Measurements from ENCODE around the gene CUL5. TPM values are rescaled to one million over a fixed set of nuclear protein-coding genes. Genes with fewer than 3 reads are reported as not detected.

The CUL5 gene
- 10 to 100 TPM; 35.2 to 40.4 TPM for total RNA-seq
- long read RNA-seq, donor 1, partial matches to known transcripts: 4 of 11 reads
- long read RNA-seq, donor 1, other reads (novel, unspliced or antisense): 7 of 11 reads
- long read RNA-seq, donor 2, full-length matches to known transcripts: 2 of 70 reads
- long read RNA-seq, donor 2, partial matches to known transcripts: 57 of 70 reads
- long read RNA-seq, donor 2, other reads (novel, unspliced or antisense): 11 of 70 reads

DNA sequence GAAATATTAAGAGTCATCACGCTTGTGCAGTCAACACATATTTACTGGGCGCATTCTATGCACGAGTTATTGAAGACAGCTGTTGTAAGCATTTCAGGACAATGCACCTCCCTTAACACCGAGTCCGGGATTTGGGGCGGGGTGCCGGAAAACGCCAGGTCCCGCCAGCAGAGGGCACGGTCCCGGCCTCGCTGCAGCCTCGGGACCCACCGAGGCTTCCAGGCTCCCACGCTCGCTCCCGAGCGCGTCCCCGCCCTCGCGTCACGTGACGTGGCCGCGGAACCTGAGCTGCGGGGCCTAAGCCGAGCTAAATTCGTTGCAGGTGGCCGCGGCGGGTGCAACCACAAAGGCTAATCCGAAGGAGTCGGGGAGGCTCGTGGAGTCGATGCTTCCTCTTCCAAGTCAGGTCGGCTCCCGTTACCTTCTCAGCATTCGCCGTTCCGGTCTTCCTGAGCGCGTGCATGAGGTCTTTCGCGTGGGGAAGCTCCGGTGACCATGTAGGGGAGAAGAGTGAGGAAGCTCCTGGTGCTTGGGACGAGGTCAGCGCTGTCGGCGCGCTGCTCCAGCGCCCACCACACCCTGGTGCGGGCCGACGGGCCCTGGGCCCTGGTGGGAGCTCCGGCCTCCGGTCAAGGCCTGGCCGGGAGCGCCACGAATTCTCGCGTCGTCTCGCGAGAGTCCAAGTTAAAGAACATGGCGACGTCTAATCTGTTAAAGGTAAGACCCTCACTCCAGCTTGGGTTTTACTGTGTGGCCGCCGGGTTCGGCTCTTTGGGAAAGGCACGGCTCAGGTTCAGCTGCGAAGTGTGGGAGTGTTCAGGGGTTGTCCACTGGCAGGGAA is at the start of gene CUL5:
TSS of gene CUL5 (plus strand) at position 243 of the 841 bp plus-strand sequence. CDS start at position 694, 451 bp downstream.
- peak; percentile 98 for DNase-seq (ENCODE audit: low spot score)
- intact Hi-C loops (cut with DNase I): no loop called here

DNA sequence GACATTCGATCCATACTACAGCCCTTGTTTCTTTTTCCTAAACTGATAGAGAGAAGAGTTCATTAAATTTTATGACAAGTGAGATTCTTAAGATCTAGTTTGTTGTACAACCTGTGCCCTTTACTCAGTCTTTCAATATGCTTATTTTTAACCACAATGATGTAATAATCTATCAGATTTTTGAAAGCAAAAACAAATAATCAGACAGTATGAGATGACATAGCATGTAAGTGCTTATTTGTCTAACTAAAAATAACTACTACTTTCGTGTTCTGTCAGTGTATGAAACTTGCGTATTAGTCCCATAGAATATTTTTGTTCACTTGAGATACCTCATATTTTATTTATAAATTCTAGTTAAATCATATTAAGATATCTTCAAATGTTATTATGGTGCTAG is 47.2 kb upstream of the CUL5 start:
- no peak for DNase-seq (ENCODE audit: low spot score)
- intact Hi-C loops (cut with DNase I): no loop called here

DNA sequence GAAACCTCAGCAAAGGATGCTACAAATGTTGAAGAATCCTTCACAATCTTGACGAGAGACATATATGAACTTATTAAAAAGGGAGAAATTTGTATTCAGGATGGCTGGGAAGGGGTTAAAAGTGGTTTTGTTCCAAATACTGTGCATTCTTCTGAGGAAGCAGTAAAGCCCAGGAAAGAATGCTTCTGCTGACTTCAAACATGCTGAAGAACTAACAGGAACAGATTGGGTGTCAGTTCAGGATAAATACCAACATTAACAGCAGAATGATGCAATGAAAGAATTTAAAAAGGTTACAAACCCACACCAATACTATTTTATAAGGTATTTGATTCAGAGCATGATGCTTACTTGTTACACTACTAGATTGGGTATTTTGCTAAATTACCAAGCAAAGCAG is 46.5 kb upstream of the CUL5 start:
- intact Hi-C loops (cut with DNase I): no loop called here
- no peak for DNase-seq (ENCODE audit: low spot score)

DNA sequence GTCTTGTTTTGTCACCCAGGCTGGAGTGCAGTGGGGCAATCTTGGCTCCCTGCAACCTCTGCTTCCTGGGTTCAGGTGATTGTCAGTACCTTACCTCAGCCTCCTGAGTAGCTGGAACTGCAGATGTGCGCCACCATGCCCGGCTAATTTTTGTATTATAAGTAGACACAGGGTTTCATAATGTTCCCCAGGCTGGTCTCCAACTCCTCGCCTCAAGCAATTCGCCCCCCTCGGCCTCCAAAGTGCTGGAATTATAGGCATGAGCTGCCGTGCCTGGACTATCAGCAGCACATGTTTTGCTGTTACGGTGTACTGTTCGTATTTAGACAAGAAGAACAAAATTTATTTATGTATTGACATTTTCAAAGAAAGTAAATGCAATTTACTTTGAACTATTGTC is 45.6 kb upstream of the CUL5 start:
- intact Hi-C loops (cut with DNase I): no loop called here
- DNase-seq (ENCODE audit: low spot score): no peak

DNA sequence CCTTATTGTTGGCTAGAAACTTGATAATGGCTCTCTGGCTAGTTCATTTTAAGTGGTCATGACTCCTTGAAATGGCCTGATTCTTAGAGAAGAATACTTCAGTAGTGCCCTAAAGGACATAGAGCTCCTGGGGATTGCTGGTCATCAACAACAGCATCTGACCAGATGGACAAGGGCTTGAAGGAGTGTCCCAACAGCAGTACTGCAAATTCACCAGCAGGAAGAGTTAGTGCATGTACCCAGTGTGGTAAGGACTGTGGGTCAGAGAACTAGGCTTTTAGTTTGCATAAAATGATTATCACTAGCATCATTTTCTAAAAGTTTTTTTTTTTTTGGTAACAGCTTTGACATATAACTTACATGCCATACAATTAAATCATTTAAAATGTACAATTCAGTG is 39.5 kb upstream of the CUL5 start:
- DNase-seq (ENCODE audit: low spot score): no peak
- intact Hi-C loops (cut with DNase I): no loop called here

DNA sequence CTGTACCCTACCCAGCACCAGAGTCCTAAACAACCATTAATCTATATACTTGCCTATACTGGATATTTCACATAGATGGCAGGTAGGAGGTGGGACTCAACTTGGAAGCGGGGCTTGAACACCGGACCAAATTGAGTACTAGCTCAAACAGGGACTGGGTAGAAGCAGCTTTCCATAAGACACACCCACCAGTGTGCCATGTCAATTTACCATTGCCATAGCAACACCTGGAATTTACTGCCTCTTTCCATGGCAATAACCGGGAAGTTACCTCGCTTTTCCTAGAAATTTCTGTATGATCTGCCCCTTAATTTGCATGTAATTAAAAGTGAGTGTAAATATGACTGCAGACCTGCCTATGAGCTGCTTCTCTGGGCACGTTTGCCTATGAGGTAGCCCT is 38.6 kb upstream of the CUL5 start:
- intact Hi-C loops (cut with DNase I): loop anchor here in 1 of 2 donors (5.0 kb wide), 1 partner anchor 388 kb away; no protein-coding TSS in a partner anchor
- DNase-seq (ENCODE audit: low spot score): no peak

DNA sequence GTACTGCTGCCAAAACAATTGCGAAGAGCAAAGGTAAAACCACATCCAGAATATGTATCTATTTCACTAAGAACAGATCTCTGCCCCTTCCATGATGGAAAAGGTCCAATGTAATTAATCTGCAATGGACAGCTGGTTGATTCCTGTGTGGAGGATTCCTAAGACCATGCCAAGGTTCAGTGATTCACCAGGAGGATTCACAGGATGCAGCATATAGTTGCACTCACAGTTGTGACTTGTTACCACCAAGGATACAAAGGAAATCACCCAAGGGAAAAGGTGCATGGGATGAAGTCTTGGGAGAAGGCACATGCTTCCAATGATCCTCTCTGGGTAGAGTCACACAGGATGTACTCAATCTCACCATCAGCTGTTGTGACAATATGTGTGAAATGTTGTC is 35.1 kb upstream of the CUL5 start:
- intact Hi-C loops (cut with DNase I): loop anchor here in 1 of 2 donors (5.0 kb wide), 1 partner anchor 391 kb away; no protein-coding TSS in a partner anchor
- DNase-seq (ENCODE audit: low spot score): no peak

DNA sequence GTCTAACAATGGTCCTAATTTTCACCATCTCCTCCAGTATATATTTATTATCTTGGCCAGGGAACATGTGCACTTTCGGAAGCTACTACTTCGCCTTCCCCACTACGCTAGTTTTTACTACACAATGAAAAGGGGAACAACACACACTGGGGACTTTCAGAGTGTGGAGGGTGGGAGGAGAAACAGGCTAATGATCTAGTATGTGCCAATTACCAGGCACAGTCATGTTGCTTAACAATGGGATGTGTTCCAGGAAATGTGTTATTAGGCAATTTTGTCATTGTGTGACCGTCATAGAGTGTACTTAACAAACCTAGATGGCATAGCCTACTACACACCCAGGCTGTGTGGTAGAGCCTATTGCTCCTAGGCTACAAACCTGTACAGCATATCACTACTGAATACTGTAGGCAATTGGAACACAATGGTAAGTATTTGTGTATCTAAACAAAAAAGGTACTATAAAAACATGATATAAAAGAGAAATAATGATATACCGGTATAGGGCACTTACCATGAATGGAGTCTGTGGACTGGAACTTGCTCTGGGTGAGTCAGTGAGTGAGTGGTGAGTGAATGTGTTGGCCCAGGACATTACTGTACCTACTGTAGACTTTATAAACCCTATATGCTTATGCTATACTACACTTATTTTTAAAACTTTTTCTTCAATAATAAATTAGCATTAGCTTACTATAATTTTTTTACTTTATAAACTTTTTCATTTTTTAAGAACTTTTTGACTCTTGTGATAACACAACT is 20.1 kb upstream of the CUL5 start:
- intact Hi-C loops (cut with DNase I): no loop called here
- no peak for DNase-seq (ENCODE audit: low spot score)

DNA sequence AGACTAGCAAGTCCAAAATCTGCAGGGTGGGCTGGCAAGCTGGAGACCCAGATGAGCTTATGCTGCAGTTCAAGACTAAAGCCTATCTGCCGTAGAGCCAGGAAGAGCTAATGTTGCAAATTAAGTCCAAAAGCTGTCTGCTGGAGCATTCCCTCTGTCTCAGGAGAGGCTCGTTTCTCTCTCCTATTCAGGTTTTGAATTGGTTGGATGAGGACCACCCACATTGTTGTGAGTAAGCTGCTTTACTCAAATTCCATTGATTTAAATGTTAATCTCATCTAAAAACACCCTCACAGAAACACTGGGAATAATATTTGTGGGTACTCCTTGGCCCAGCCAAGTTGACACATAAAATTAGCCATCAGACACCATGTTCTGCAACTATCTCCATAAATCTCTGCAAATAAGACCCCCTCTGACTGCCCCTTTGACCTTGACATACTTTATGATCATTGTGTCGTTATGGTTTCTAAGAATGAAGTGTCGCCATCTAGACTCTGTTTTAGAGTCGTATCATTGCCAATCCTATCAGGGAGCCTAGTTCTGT is 16.8 kb upstream of the CUL5 start:
- intact Hi-C loops (cut with DNase I): no loop called here
- DNase-seq (ENCODE audit: low spot score): no peak

DNA sequence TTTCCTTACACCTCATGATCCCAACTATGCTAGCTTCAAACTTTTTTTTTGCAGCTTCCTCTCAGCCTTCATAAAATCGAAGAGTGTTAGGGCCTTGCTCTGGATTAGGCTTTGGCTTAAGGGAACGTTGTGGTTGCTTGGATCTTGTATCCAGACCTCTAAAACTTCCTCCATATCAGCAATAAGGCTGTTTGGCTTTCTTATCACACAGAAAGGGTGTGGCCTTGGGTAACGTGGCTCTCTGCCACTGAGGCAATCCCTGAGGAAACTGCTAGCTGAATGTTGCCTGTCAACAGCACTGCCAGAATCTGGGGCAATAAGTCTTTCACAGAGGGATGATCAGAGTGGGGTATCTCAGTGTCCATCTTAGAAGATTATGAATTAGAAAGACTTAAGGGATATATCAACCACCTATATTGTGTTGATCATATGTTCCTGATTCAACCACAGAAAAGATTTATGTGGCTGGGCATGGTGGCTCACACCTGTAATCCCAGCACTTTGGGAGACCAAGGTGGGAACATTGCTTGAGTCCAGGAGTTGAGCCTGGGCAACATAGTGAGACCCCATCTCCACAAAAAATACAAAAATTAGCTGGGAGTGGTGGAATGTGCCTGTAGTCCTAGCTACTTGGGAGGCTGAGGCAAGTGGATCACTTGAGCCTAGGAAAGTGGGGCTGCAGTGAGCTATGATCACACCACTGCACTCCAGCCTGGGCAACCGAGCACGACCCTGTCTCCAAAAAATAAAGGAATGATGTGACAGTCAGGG is 12.5 kb upstream of the CUL5 start:
- no peak for DNase-seq (ENCODE audit: low spot score)
- intact Hi-C loops (cut with DNase I): no loop called here

DNA sequence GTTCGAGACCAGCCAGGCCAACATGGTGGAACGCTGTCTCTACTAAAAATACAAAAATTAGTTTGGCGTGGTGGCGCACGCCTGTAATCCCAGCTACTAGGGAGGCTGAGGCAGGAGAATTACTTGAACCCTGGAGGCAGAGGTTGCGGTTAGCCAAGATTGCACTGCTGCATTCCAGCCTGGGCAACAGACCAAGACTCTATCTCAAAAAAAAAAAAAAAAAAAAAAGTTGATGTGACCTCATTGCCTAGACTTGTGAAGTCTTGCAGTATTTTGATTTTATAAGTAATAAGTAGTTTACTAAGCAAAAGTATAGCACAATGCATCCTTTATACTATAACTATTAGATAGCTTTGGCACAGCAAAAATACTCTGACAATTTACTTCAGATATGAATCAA is 9.9 kb upstream of the CUL5 start:
- intact Hi-C loops (cut with DNase I): no loop called here
- DNase-seq (ENCODE audit: low spot score): no peak

DNA sequence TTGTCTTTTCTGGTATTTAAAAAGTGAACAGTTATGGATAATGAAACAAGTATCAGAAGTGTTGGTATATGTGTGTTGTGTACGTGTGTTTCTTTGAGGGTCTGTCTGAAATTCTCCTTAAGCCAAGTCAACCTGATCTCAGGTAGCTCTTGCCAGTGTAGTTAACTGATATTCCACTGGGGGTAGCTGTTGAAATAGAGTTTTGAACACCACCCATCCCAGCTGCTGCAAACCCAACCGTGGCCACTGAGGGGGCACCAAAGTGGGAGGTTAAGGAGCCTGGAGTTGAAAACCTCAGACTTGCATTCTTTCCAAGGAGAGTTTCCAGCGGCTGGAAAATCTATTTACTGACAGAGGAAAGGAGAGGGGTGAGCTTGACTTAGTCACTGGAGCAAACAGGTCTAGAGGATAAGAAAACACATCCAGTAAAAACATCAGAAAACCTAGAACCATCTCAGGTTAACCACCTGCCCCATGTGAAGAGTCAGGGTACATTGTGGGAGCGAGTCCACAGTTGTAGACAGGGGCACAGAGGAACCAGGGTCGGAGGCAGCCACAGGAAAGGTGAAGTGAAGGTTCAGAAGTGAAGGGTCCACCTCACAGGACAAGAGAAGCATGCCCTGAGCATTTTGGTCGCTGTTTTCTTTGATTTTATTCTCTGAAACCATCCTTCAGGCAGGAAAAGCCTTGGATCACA is 8.8 kb upstream of the CUL5 start:
- DNase-seq (ENCODE audit: low spot score): no peak
- intact Hi-C loops (cut with DNase I): no loop called here

DNA sequence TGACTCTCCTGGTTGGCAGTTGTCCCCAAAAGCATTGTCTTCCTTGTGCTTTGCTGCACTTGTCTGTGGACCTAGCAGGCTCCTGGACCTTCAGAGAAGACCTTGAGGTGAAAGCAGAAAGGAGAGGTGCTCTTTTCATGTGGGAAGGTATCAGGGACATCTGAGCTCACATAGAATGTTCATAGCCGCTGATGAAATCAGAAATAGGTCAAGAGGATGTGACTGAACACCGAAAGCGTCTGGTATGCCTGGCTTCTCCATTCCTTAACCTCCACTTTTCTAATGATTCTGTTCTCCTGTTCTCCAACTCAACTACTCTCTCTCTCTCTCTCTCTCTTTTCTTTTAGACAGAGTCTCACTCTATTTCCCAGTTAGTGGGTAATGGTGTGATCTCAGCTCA is 6.2 kb upstream of the CUL5 start:
- DNase-seq (ENCODE audit: low spot score): no peak
- intact Hi-C loops (cut with DNase I): no loop called here

DNA sequence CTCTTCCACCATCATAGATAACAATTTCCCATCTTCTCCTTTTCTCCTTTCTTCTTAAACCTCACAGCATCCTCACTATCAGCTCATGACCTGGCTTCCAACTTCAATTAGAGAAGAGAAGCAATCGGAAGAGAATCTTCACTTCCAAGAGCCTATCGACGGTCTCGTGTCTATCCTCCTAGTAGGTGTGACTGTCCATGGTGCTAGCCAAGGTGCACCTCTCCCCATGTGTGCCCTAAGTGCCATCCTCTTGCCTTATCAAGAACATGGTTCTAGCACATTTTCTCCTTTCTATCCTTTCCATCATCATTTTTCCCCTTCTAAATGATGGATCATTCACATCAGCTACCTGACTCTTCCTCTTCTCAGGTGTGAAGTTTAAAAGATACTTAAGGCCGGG is 5.1 kb upstream of the CUL5 start:
- intact Hi-C loops (cut with DNase I): no loop called here

DNA sequence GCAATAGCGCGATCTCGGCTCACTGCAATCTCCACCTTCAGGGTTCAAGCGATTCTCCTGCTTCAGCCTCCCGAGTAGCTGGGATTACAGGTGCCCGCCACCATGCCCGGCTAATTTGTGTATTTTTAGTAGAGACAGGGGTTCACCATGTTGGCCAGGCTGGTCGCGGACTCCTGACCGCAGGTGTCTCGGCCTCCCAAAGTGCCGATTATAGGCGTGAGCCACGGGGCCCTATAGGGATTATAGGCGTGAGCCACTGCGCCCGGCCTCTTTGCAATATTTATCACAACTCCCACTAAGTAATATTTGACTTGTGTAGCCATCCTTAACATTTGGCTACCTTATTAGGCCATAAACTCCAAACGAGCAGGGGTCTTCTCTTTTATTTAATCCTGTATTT is 879 bp upstream of the CUL5 start:
- no peak for DNase-seq (ENCODE audit: low spot score)
- intact Hi-C loops (cut with DNase I): no loop called here

More for the DNA sequence above, 5.1 kb upstream of the CUL5 start:
- no peak for DNase-seq (ENCODE audit: low spot score)

DNA sequence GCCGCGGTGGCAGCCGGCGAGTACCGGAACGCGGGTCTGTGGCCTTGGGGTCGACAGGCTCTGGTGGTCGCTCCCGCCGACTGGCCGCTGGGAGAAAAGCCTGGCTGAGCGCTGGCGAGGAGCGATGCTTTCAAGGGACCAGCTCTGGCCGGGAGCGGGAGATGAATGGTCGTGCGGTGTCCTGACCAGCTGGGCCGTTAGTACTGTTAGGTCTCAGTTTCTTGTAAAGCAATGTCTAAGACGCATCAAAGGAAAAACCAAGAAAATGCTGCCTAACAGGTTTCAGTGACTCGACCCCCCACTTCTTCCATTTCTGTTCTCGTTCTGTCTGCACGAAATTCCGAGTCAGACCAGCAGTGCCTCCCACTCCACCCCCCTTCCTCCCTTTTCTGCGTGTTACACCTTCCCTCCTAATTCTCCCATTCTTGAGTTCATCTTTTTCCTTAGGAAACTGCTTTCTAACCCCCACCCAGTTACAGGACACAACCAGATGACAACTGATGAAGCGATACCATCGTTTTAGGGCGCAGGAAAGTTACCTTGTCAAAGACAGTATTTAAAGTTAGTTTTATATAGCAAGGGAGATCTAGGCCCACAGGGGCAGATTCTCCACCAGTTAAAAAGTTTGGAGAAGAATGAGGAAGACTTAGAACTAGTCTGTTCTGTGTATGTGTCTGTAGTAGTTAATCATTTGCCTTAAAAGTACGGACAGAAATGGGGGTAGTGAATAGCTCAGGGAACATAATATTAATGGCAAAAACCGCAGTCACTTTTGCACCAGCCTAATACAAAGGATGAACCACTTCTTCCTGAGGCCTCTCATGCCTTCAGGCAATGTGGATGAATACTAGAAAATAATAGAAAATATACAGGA is 1.0 kb downstream of the CUL5 start:
- peak; percentile 85 for DNase-seq (ENCODE audit: low spot score)

DNA sequence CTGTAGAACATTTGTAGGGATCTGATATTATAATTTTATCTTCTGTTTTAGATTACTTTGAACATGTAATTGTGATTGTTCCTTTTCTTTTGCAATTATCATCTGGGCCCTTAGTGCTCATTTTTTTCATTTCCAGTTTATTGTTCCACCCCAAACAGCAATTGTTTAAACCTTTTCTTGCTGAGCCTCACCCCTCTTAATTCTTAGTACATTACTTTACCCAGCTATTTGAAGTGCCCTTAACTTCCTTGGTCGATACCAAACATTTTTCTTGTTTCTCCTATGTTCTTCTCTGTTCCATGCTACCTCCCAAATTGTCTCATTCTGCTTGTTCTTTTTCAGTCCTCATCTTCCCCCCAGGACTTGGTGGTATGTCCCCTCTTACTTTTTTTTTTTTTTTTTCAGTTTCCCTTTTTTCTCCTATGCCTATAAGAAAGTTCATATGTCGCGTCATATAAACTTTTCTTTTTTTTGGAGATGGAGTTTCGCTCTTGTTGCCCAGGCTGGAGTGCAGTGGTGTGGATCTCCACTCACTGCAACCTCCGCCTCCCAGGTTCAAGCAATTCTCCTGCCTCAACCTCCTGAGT is 3.5 kb downstream of the CUL5 start:
- intact Hi-C loops (cut with DNase I): loop anchor here in 1 of 2 donors (5.0 kb wide), 1 partner anchor 1825 kb away; no protein-coding TSS in a partner anchor
- no peak for DNase-seq (ENCODE audit: low spot score)

More for the DNA sequence above, 1.0 kb downstream of the CUL5 start:
- intact Hi-C loops (cut with DNase I): loop anchor here in 1 of 2 donors (5.0 kb wide), 1 partner anchor 1822 kb away; no protein-coding TSS in a partner anchor

Measured in posterior vena cava (tissue), 2 donors.